Ecto neural progenitor cell (in vitro differentiated cells): Measurements from ENCODE around the gene ADGRF4.

Source experiments
- DNase-seq: peaks from one replicate; pipeline ENCODE4 v3.0.0-alpha.2; 2018; ENCODE audit warnings: low spot score

ADGRF4 gene

DNA sequence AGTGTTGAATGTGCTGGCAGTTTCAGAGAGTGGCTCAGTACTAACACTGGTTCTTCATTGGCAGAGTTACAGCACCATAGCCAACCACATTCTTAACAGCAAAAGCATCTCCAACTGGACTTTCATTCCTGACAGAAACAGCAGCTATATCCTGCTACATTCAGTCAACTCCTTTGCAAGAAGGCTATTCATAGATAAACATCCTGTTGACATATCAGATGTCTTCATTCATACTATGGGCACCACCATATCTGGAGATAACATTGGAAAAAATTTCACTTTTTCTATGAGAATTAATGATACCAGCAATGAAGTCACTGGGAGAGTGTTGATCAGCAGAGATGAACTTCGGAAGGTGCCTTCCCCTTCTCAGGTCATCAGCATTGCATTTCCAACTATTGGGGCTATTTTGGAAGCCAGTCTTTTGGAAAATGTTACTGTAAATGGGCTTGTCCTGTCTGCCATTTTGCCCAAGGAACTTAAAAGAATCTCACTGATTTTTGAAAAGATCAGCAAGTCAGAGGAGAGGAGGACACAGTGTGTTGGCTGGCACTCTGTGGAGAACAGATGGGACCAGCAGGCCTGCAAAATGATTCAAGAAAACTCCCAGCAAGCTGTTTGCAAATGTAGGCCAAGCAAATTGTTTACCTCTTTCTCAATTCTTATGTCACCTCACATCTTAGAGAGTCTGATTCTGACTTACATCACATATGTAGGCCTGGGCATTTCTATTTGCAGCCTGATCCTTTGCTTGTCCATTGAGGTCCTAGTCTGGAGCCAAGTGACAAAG lies 17.0 kb upstream of the ADGRF4 start:
- DNase-seq = no peak

DNA sequence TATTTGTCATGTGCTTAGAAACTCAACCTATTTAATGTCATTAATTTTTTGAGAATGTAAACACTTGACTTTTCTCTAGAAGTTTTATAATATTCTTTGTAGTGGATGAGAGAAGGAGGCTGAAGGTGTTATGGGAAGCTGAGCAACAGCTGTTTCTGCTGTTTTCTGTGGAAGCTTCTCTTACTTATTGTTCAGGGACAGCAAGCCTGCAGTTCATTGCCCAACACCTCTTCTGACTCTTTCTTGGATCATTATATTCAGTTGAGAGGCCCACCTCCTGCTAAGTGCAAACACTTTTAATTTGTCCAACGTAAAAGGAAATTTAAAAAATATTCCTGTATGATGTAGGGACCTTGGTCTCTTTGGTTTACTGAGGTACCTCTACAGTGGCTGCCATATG lies 12.0 kb upstream of the ADGRF4 start:
- DNase-seq = no peak

DNA sequence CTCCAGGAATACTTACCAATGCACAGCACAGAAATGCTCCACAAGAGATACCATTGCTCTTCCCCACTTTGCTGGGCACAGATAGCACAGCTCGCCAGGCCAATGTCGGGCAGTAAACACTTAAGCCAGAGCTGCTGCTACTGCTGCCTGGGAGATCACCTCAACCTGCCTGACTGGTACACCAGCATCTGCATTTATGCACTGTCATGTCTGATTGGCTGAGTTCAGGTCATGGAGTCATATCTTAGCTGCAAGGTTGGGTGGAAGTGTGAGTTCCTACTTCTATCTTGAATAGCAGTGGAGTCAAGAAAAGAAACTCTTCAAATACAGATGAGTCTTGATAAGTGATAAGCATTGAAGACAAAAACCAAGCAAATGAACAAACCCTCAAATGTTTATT lies 10.9 kb upstream of the ADGRF4 start:
- DNase-seq = no peak

DNA sequence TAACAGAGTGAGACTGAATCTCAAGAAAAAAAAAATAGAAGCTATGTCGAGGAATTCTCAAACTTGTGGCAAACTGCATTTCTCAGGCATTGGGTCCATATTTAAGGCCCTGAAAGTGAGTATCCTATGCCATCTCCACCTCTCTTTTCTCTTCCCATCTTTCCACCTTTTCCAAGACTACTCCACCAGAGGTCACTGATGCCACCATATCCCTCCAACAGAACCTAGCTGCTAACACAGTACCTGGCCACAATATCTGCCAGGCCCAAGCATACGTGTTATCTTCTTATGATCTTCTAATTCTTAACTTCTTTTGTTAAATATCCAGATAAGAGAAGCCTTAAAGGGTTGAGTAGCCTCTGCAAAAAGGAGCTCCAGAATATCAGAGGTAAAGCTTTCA lies 8.2 kb upstream of the ADGRF4 start:
- DNase-seq = no peak

DNA sequence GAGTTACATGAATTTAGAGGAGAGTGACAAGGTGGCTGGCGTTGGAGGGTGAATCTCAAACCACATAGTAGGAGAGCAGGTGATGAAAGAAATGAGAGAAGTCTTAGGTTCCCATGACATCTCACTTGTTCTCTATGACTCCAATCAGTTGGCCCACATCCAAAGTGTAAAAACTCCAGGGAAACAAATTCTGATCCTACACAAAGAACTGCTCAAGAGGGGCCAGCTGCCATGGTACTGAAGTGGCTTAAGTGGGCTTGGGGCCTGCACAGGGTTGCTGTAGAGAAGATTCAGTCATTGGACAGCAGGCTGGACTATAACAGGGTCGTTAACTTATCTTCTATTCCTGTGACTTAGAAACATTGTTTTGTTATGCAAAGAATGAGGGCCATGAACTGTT lies 7.6 kb upstream of the ADGRF4 start:
- DNase-seq = no peak

DNA sequence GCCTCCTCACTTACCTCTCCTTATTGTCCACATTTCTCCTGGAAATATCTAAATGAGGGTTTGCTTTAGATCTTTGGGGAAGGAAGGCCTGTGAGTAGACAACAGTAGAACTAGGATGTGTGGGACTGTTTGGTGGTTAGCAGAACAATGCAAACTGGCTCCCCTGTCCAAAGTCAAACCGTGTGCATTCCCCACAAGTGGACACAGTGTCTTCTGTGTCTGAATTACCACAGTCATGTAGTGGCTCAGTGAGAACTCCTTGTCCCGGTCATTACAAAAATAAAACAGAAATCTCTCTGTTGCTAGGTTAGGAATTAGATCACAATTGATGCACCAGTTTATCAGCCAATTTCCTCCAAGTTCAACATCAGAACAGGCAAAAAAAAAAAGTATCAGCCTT lies 455 bp upstream of the ADGRF4 start:
- no peak for DNase-seq

DNA sequence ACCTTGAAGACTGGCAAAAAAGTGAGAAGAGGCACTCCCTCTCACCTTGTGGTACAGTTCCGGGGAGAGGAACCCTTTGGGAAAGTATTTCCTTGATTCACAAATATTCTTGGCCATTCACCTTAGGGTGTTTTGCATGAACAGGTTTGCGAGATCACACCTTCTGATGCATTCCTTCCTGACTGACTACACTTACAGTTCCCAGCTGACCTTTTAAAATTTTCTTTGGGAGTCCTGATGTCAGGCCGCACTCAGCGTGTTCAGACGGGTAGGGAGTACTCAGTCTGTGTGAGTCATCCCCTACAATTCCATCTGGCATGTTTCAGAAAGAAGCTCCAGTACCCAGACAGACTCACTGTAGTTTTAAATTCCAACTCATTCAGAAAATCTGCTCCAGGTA lies 1.7 kb downstream of the ADGRF4 start:
- DNase-seq = no peak

DNA sequence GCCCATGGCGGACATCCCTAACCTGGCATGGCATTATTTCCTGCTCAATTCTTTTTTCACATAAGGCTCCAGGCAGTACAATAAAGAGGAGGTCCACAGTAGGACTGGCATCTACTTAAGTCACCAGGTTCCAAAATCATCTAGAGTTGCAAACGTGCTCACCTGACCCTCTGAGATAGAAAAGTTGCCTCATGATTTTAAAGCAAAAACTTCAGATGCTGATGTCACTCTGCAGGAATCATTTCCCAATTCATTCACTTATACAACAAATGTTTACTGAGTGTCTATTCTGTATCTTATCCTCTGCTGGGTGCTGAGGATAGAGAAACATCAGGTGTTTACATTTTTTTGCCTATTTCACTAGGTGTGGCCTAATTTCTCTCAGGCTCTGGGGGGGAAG lies 2.2 kb downstream of the ADGRF4 start:
- no peak for DNase-seq

DNA sequence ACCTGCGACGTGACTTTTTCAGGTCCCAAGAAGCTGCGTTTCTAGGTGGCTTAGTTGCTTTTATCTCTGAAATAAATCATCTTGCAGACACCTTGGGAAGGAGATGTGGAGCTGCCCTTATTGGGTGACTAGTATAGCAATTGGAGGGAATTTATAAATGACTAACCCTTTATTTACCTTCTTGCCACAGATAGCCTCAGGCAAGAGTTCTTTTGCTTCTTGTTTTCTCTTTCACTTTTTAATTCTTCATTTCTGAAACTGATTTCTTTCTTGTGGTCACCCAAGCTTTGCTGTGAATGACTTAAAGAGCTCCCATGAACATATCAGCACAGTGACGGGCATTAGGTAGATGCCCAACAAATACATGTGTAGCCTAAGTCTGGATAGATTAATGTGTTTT lies 3.0 kb downstream of the ADGRF4 start:
- no peak for DNase-seq

DNA sequence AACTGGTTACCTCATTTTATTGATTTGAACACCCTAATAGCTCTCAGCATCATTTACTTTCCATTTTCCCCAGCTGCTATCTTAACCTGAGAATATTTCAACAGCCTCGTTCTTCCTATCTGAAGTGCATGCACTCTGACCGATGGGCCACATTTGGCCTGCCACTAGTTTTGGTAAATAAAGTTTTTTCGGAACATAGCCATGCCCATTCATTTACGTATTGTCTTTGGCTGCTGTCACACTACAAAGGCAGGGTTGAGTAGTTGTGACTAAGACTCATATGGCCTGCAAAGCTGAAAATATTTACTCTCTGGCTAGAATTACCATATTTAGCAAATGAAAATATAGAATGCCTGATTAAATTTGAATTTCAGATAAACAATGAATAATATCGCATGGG lies 10.8 kb downstream of the ADGRF4 start:
- no peak for DNase-seq

DNA sequence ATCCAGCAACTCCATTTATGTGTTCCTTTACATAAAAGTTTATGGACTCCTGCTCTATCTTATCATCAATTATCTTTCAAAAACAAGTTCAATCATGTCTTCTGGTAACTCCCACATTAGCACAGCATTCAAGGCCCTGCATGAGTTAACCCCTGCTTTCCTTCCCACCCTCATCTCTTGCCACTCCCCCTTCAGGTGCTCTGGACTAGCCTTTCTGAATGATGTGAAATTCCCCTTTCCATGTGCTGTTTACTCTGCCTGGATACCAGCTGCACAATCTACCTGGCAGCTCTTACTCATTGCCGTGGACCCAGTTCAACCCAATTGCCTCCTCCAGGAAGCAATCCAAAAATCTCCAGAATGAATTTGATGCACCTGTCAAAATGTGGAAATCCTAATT lies 11.9 kb downstream of the ADGRF4 start:
- DNase-seq = no peak

DNA sequence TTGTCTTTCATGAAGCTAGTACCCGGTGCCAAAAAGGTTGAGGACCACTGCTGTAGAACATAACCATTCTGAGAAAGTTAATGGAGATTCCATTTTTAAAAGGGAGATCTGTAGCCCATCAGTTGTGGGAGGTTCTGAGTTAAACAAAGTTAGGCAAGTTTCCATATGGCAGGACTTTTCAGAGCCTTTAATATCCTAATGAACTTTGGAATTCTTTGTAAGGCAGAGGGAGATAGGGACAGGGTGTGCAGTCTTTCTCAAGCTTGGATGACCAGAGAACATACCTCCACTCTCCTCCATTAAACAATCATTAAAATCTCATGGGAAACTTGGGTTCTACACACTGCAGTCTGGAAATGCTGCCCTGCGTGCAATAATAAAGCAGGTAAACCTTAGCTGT lies 14.8 kb downstream of the ADGRF4 start:
- DNase-seq = no peak

DNA sequence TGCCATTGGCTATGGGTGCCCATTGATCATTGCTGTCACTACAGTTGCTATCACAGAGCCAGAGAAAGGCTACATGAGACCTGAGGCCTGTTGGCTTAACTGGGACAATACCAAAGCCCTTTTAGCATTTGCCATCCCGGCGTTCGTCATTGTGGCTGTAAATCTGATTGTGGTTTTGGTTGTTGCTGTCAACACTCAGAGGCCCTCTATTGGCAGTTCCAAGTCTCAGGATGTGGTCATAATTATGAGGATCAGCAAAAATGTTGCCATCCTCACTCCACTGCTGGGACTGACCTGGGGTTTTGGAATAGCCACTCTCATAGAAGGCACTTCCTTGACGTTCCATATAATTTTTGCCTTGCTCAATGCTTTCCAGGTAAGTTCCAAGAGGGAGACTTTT lies 16.4 kb downstream of the ADGRF4 start:
- DNase-seq = no peak

DNA sequence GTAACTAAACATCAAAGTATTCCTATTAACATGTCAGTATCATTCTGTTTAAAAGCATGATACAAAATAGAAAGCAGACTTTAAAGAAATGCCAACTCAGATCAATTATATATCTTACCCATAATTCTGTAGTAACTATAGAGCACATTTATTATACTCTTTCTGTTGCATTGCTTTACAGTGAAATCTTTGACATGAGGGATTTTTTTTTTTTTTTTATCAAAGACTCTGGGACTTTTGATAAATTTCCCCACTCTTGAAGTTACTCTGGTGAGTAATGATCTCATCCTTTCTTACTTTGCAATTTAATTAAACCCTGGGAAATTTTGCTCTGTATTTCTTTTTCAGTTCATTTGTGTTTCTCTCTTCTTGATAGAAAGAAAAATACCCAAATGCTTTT lies 17.4 kb downstream of the ADGRF4 start:
- DNase-seq = no peak

DNA sequence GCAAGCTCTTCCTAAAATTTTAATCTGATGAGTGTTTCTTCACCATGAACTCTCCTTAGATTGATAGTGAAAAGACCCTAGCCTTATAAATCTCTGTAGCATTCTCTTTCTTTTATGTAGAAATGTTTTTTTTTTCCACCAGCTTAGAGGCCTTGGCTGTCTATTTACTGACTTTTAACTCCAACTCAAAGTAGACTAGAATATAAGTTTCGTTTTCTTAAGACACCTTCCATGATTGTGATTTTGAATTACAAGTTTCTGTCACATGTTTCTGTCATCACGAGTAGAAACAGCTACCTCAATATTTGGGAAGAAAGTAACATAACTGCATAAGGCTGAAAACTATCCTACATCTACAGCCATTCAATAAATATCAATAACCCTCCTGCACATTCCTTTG lies 17.8 kb downstream of the ADGRF4 start:
- DNase-seq = no peak

DNA sequence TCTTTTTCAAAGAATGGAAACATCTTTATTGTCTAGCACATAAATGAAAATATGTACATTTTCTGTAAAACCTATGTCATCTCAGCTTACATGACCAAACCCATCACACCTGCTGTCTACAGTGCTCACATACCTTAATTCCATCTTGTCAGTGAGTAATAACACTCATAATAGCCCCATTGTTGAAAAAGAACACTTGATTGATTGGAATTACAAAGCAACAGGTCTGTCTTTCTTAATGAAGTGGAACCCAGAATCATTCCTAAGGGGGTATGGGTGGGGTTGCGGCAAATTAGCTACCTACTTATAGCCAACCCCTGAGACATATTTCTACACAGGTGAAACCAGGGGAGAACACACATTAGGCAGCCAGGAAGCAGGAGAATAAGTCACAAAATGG lies 20.2 kb downstream of the ADGRF4 start:
- no peak for DNase-seq

DNA sequence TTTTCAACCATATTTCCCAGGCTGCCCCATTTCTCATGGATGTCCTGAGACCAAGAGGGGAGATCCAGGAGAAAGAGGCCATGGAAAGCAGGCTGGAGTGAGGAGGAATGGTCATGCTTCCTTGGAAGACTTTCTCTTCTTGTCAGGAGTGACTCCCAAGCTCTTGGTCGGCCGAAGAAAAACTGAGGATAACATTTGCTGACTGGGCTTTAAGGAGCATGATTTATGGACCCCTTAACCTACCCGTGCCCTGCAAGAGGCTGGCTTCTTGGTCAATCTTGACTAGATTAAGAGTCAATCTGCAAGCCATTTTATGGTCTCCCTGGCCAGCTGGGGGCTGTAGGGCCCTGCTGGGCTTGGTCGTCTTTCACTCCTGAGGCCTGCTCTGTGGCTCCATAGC lies 22.8 kb downstream of the ADGRF4 start:
- DNase-seq = no peak

DNA sequence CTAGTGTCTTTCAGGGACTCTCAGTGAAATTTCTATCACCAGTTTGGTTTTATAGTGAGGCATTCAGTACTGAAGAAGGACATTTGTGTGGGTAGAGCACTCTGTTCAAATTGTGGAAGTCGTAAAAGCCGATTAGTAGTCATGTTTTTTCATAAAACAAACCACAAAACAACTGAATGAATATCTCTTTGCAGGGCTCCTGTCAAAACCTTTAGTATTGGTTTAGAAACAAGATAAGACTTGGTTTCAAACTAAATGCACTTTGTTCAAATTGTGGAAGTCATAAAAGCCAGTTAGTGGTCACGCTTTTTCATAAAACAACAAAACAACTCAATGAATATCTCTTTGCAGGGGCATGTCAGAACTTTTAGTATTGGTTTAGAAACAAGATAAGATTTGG lies 23.8 kb downstream of the ADGRF4 start:
- DNase-seq = no peak

DNA sequence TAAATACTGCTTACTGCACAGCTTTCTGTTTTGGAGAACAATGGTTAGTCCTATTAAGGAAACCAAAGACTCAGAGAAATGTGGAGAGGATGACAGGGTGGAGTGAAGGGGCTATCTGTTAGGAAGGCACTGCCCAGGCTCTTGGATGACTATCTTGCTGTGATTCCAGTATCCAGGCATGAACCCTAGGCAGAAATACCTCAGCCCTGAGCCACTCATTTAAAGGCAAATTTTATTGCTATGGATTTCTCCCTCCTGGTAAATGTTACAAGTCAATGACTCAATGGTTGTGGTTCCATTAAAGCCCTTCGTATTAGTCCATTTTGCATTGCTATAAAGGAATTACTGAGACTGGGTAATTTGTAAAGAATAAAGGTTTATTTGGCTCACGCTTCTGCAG lies 25.9 kb downstream of the ADGRF4 start:
- no peak for DNase-seq

DNA sequence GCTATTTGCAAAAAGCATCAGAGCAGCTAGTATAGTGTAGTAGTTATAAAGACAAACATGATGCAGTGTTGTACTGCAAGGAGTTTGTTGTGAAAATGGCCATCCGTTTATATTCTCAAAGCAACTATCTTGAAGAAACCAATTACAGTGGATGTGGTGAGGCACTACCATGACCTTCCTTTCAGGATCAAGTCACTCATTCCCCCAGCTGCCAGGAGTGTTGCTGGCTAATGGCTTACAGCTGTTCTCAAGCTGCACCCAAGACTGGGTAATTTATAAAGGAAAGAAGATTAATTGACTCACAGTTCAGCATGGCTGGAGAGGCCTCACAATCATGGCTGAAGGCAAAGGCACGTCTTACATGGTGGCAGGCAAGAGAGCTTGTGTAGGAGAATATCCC lies 29.0 kb downstream of the ADGRF4 start:
- no peak for DNase-seq

DNA sequence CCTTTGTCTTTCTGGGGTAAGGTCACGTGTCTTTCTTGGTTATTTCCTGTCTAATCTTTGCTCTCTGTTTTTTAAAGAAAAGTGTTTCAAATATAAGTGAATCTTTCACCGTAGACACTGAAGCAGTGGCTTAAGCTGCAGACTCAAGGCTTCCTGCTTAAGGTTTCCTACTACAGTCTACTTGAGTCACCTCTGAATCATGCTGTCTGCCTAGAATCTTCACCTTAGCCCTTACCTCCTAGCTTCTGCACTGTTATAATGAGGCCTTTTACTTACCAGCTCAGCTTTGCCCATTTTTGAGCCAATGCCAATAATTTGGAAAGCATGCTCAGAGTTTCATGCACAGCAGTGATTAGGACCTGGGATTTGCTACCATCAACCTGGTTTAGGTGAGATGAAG lies 30.6 kb downstream of the ADGRF4 start:
- DNase-seq = no peak

DNA sequence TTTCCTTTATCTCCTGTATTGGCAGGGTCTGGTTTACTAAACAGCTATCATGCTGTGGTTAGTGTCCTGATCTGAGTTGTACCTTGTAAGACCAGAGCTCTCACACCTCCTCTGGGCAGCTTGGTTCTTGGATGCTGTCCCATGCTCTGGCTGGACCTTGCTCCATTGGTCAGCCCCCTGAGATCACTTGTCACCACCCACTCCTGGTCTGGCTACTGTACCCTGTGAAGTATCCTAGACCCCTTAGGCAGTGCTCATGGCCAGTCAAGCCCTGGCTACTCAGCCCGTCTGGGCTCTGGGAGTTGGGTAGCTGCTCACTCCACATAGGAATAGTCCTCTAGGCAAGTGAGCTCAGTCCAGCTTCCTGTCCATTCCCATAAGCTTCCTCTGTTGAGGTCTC lies 31.1 kb downstream of the ADGRF4 start:
- no peak for DNase-seq

DNA sequence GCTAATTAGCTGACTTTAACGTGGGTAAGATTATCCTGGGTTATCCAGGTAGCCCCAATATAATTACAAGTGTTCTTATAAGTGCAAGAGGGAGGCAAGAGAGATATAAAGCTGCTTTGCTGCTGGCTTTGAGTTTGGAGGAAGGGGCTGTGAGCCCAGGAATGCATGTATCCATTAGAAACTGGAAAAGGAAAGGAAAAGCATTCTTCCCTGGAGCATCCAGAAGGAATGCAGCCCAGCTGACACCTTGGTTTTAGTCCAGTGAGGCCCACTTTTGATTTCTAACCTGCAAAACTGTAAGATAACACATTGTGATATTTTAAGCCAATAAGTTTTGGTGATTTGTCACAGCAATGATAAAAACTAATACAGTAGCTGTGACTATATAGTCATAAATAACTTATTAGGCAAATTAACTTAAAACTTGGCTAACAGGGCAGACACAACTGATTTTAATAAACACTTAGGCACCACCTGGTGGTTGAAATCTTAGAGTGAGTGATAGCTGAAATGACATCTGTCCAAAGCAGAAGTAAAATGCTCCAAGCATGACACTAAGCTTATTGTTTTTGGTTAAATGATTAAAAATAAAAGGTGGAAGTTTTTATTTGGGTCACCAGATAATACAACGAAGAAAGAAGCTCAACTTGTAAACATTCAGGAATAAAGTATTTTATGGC lies 35.6 kb downstream of the ADGRF4 start:
- no peak for DNase-seq

DNA sequence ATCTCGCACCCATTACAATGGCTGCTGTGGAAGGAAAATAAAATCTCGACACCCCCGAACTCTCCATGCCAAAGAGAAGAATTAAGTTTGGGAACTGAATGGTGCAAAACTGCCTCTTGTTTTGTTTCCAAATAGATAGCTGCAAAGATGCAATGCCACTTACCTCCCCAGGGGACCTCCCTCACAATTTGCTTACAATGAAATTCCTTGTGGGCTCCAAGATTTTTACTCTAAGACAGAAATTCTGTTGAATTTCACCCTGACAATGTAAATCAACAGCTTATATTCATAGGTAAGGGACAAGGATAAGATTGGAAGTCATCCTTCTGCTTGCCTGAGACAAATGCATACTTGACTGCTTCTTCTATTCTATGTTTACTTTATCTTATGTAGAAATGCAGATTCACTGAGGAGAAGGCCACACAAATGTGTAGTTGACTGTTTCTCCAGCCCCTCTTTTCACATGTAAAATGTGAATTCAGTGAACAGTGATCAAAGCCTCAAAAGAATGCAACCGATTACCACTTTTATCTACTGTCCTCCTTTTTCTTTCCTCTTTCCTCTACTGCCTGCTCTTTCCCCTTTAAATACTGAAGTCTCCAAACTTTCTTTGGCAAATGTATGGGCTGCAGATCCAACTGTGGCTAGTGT lies 36.6 kb downstream of the ADGRF4 start:
- DNase-seq = no peak
